T-helper 2 cell treated with Interferon-gamma antibody and Interleukin-4, amounts not matched to agents 100 ng/mL and 5 ng/mL, for 36 hours (primary cell): ENCODE results near the gene BCAR3. TPM values are rescaled to one million over a fixed set of nuclear protein-coding genes. Genes with fewer than 3 reads are reported as not detected.

Source experiments
- intact Hi-C: fragments of 100-400 bp; cut with micrococcal nuclease; formaldehyde crosslinking; loops from one replicate; pipeline ENCODE4 v1.15.1; 2023
- total RNA-seq: library from RNA; stranded (reverse); gene quantifications from 2 replicates; pipeline ENCODE4 v1.2.3, GENCODE V29; 2022

Gene BCAR3
- total RNA-seq, 1 donor from 2014 or later = 8.6 TPM

- intact Hi-C loops = no loop called here
Measured at GRCh38 chr1:93516164-93516563, 165.5 kb downstream of the BCAR3 start.

Other genes starting within 250 kb of the BCAR3 start
- gene FNBP1L, start 233.7 kb downstream of the BCAR3 start, total RNA-seq = 0.20 and 0.39 TPM in 2 replicates
- gene DNTTIP2, start 197.4 kb upstream of the BCAR3 start, total RNA-seq = 68.6 and 69.0 TPM in 2 replicates
- gene GCLM, start 227.6 kb upstream of the BCAR3 start, total RNA-seq = 27.0 and 27.6 TPM in 2 replicates